Measurements from ENCODE around the gene ARHGAP18. TPM values are rescaled to one million over a fixed set of nuclear protein-coding genes. Genes with fewer than 3 reads are reported as not detected.

ARHGAP18 gene
- total RNA-seq, 1 experiment from 2014 or later: 2.4 TPM

GRCh38 chr6:129684903-129685661 lies 24.9 kb downstream of the ARHGAP18 start:
- H3K23ac ChIP-seq (ENCODE audit: insufficient read length, low read depth, low read length): no peak overlapping the region
- H3K27ac ChIP-seq (ENCODE audit: insufficient read length, low read depth, low read length): no peak overlapping the region
- no peaks in the 10 kb centered on the region for H3K23me2 ChIP-seq (ENCODE audit: insufficient read length, low read depth, low read length, poor library complexity, severe bottlenecking)
- H2AK5ac ChIP-seq (ENCODE audit: insufficient read length, low read length): no peak overlapping the region
- TF ChIP-seq, protein P1, sequence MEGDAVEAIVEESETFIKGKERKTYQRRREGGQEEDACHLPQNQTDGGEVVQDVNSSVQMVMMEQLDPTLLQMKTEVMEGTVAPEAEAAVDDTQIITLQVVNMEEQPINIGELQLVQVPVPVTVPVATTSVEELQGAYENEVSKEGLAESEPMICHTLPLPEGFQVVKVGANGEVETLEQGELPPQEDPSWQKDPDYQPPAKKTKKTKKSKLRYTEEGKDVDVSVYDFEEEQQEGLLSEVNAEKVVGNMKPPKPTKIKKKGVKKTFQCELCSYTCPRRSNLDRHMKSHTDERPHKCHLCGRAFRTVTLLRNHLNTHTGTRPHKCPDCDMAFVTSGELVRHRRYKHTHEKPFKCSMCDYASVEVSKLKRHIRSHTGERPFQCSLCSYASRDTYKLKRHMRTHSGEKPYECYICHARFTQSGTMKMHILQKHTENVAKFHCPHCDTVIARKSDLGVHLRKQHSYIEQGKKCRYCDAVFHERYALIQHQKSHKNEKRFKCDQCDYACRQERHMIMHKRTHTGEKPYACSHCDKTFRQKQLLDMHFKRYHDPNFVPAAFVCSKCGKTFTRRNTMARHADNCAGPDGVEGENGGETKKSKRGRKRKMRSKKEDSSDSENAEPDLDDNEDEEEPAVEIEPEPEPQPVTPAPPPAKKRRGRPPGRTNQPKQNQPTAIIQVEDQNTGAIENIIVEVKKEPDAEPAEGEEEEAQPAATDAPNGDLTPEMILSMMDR (conservative IDR thresholded peaks at IDR 0.05): no peak
- H2BK12ac ChIP-seq (ENCODE audit: insufficient read length, low read depth, low read length): no peak overlapping the region
- H4K20me1 ChIP-seq (ENCODE audit: control insufficient read depth, insufficient read depth, insufficient read length): no peaks in the 10 kb centered on the region
- H3K4me2 ChIP-seq (ENCODE audit: insufficient read depth, insufficient read length, low read length): no peak overlapping the region
- no peaks in the 10 kb centered on the region for H3K27me3 ChIP-seq (ENCODE audit: insufficient read depth, low read length)
- no peak overlapping the region for H2BK5ac ChIP-seq (ENCODE audit: insufficient read length, low read length)
- no peak overlapping the region for H3K18ac ChIP-seq (ENCODE audit: insufficient read length, low read depth, low read length)
- no peaks in the 10 kb centered on the region for H3K79me1 ChIP-seq (ENCODE audit: insufficient read depth, low read depth, low read length, poor library complexity, severe bottlenecking)
- Mint-ChIP-seq H3K4me1 (peaks cover 11 to 13% of the 10 kb centered on the region in 2 experiments), H3K27ac (no peak overlapping the region), H3K27me3 (ENCODE audit: low read depth) (no peaks in the 10 kb centered on the region), H3K36me3 (ENCODE audit: insufficient read depth in 1 of 3, low read depth in 3 of 3) (no peaks in the 10 kb centered on the region), H3K9me3 (no peaks in the 10 kb centered on the region), H3K4me3 (no peak overlapping the region)
- WGBS (ENCODE audit: extremely low coverage, insufficient read length, low lambda C conversion rate): no CpG with 5 or more reads among the region's 8 CpGs
- no peak overlapping the region for H4K91ac ChIP-seq (ENCODE audit: insufficient read length, low read depth, low read length)
- H3K79me2 ChIP-seq (ENCODE audit: insufficient read depth, low read length): no peaks in the 10 kb centered on the region
- no peak overlapping the region for H3T11ph ChIP-seq (ENCODE audit: low read length)
- H3K4me1 ChIP-seq (ENCODE audit: insufficient read depth, low read length): peaks cover 3% of the 10 kb centered on the region; the same call in 1 of the 2 replicates
- H3K9ac ChIP-seq (ENCODE audit: extremely low read depth, insufficient read length, low read length): no peak overlapping the region
- no peak overlapping the region for H2BK120ac ChIP-seq (ENCODE audit: low read depth, low read length, poor library complexity, severe bottlenecking)
- no peak for DNase-seq
- no peak overlapping the region for H4K5ac ChIP-seq (ENCODE audit: insufficient read length, low read depth, low read length)
- no peak overlapping the region for H3K4ac ChIP-seq (ENCODE audit: low read depth, low read length)
- H3K56ac ChIP-seq (ENCODE audit: insufficient read length, low read depth, low read length): no peak overlapping the region
- H3K14ac ChIP-seq (ENCODE audit: insufficient read depth, low read length): no peak overlapping the region
- no peak overlapping the region for H2BK15ac ChIP-seq (ENCODE audit: low read depth, low read length)
- H3K9me3 ChIP-seq (ENCODE audit: control insufficient read depth, low read depth, low read length): no peaks in the 10 kb centered on the region
- no peak overlapping the region for H4K8ac ChIP-seq (replicated peaks; ENCODE audit: insufficient read length, low read depth, low read length)
- H2AFZ ChIP-seq (ENCODE audit: low read length): no peak overlapping the region
- H2BK20ac ChIP-seq (ENCODE audit: low read depth, low read length, poor library complexity, severe bottlenecking): no peak overlapping the region
